Neuronal stem cell (in vitro differentiated cells): Measurements from ENCODE around the gene TMEM236.
A peak's percentile ranks its signal among the peaks of the same experiment; 100 is the strongest.

Experiments
- DNase-seq: peaks from one replicate; pipeline ENCODE4 v3.0.0-alpha.2; 2013; ENCODE audit warnings: low spot score
- H2AFZ ChIP-seq: one replicate; pipeline ENCODE4 v1.6.1; 2013; ENCODE audit warnings: mild to moderate bottlenecking, low read length, inconsistent platforms
- H2AK5ac ChIP-seq: 2 replicates; pipeline ENCODE4 v1.6.1; 2013; ENCODE audit warnings: low read depth, mild to moderate bottlenecking, inconsistent platforms, low read length, moderate library complexity, mixed read lengths
- H2BK120ac ChIP-seq: 2 replicates; pipeline ENCODE4 v1.6.1; 2013; ENCODE audit warnings: low read depth, mild to moderate bottlenecking, inconsistent platforms, low read length, moderate library complexity, mixed read lengths
- H2BK12ac ChIP-seq: one replicate; pipeline ENCODE4 v1.6.1; 2013; ENCODE audit warnings: low read length, inconsistent platforms
- H2BK15ac ChIP-seq: 2 replicates; pipeline ENCODE4 v1.6.1; 2013; ENCODE audit warnings: mild to moderate bottlenecking, low read length, inconsistent platforms, mixed read lengths
- H2BK5ac ChIP-seq: one replicate; pipeline ENCODE4 v1.6.1; 2013; ENCODE audit warnings: inconsistent platforms, mild to moderate bottlenecking, low read length, moderate library complexity
- H3K14ac ChIP-seq: one replicate; pipeline ENCODE4 v1.6.1; 2013; ENCODE audit warnings: low read length, inconsistent platforms
- H3K18ac ChIP-seq: 2 replicates; pipeline ENCODE4 v1.6.1; 2013; ENCODE audit warnings: low read length, inconsistent platforms
- H3K23ac ChIP-seq: 2 replicates; pipeline ENCODE4 v1.6.1; 2013; ENCODE audit warnings: low read depth, mild to moderate bottlenecking, mixed read lengths, low read length, inconsistent platforms; ENCODE audit not compliant: poor library complexity
- H3K27ac ChIP-seq: replicated peaks from 3 replicates; pipeline ENCODE4 v1.5.1; 2013; ENCODE audit warnings: low read length, inconsistent platforms
- H3K27me3 ChIP-seq, 3 experiments: 2 replicates each; pipeline ENCODE4 v1.6.1; 2013; ENCODE audit warnings: low read length in 3 of 3, mild to moderate bottlenecking in 2 of 3, inconsistent platforms in 1 of 3, low read depth in 1 of 3, mixed read lengths in 1 of 3, moderate library complexity in 1 of 3; ENCODE audit not compliant: control insufficient read depth in 3 of 3, insufficient read depth in 3 of 3
- H3K36me3 ChIP-seq, 2 donors: replicated peaks in 1 of 2; 2 replicates each; pipeline ENCODE4 v1.6.1; 2013; ENCODE audit warnings: low read length in 2 of 2; ENCODE audit not compliant: control insufficient read depth in 2 of 2, insufficient read depth in 2 of 2
- H3K4ac ChIP-seq: 2 replicates; pipeline ENCODE4 v1.6.1; 2013; ENCODE audit warnings: inconsistent platforms, mild to moderate bottlenecking, low read length, moderate library complexity
- H3K4me1 ChIP-seq, 2 donors: 1 replicate in 1 of 2; 2 replicates in 1 of 2; pipeline ENCODE4 v1.6.1; 2013; ENCODE audit warnings: low read length in 2 of 2, low read depth in 1 of 2; ENCODE audit not compliant: control insufficient read depth in 2 of 2, insufficient read depth in 1 of 2
- H3K4me2 ChIP-seq: one replicate; pipeline ENCODE4 v1.6.1; 2013; ENCODE audit warnings: mild to moderate bottlenecking, low read length, inconsistent platforms; ENCODE audit not compliant: insufficient read depth, poor library complexity, severe bottlenecking
- H3K4me3 ChIP-seq, 2 donors: 2 replicates each; pipeline ENCODE4 v1.5.1; 2013; ENCODE audit warnings: low read length in 2 of 2, mild to moderate bottlenecking in 2 of 2, inconsistent platforms in 1 of 2, moderate library complexity in 1 of 2
- H3K79me1 ChIP-seq: one replicate; pipeline ENCODE4 v1.6.1; 2013; ENCODE audit warnings: low read depth, mild to moderate bottlenecking, inconsistent platforms, low read length, moderate library complexity
- H3K9ac ChIP-seq: one replicate; pipeline ENCODE4 v1.6.1; 2013; ENCODE audit warnings: mild to moderate bottlenecking, low read depth, low read length, inconsistent platforms; ENCODE audit not compliant: poor library complexity
- H3K9me3 ChIP-seq, 2 donors: replicated peaks in 1 of 2; 2 replicates each; pipeline versions ENCODE3 to v1.6.1; 2013; ENCODE audit warnings: low read length in 2 of 2, mild to moderate bottlenecking in 2 of 2, inconsistent platforms in 1 of 2, low read depth in 1 of 2, mixed read lengths in 1 of 2, moderate library complexity in 1 of 2; ENCODE audit not compliant: control insufficient read depth in 2 of 2, insufficient read depth in 1 of 2
- H4K8ac ChIP-seq: one replicate; pipeline ENCODE4 v1.6.1; 2013; ENCODE audit warnings: low read depth, mild to moderate bottlenecking, inconsistent platforms, low read length, moderate library complexity
- H4K91ac ChIP-seq: one replicate; pipeline ENCODE4 v1.6.1; 2013; ENCODE audit warnings: low read length, low read depth, mild to moderate bottlenecking, inconsistent platforms; ENCODE audit not compliant: poor library complexity
- WGBS, 2 donors: extraction: QIAGEN DNeasy Blood & Tissue Kit; methylation state at CpG; one replicate each; pipeline ENCODE4 v1.1.7; 2013; ENCODE audit warnings: missing lambda C conversion rate in 2 of 2, mixed read lengths in 1 of 2; ENCODE audit not compliant: insufficient read length in 2 of 2, insufficient replicate concordance in 1 of 2; ENCODE audit errors: extremely low coverage in 2 of 2; 5-methylcytosine and 5-hydroxymethylcytosine counted together

The TMEM236 gene

GRCh38 chr10:17790651-17791050 lies 38.6 kb downstream of the TMEM236 start:
- DNase-seq = no peak
- H4K8ac ChIP-seq = no peak overlapping the region
- no CpG with 5 or more reads among the region's 2 CpGs for WGBS, 2 donors

GRCh38 chr10:17792991-17793390 lies 41.0 kb downstream of the TMEM236 start:
- H3K18ac ChIP-seq = no peak overlapping the region
- peaks cover 0 to 2% of the 10 kb centered on the region in 2 donors for H3K9me3 ChIP-seq
- no peak overlapping the region for H2AK5ac ChIP-seq
- H3K14ac ChIP-seq = no peak overlapping the region
- no peaks in the 10 kb centered on the region for H3K4me1 ChIP-seq
- DNase-seq = no peak
- H2BK5ac ChIP-seq = no peak overlapping the region
- H3K4ac ChIP-seq = no peak overlapping the region
- no peak overlapping the region for H2BK15ac ChIP-seq
- H2AFZ ChIP-seq = no peak overlapping the region
- no peak overlapping the region for H3K4me2 ChIP-seq
- no peak overlapping the region for H2BK12ac ChIP-seq
- H3K23ac ChIP-seq = no peak overlapping the region
- H4K91ac ChIP-seq = no peak overlapping the region
- H3K27me3 ChIP-seq = no peaks in the 10 kb centered on the region
- H3K9ac ChIP-seq = no peak overlapping the region
- no peak overlapping the region for H3K4me3 ChIP-seq
- no peaks in the 10 kb centered on the region for H3K79me1 ChIP-seq
- no peaks in the 10 kb centered on the region for H3K36me3 ChIP-seq
- H4K8ac ChIP-seq = no peak overlapping the region
- no peak overlapping the region for H3K27ac ChIP-seq
- no peak overlapping the region for H2BK120ac ChIP-seq

More at GRCh38 chr10:17790651-17791050, 38.6 kb downstream of the TMEM236 start:
- Histone ChIP-seq H3K79me1 (no peaks in the 10 kb centered on the region), H3K4me1 (peaks cover 0 to 2% of the 10 kb centered on the region in 2 donors), H2BK5ac (no peak overlapping the region), H2BK12ac (no peak overlapping the region), H2AFZ (no peak overlapping the region), H3K27me3 (no peaks in the 10 kb centered on the region), H3K18ac (no peak overlapping the region), H3K27ac (no peak overlapping the region), H3K14ac (no peak overlapping the region), H2BK120ac (no peak overlapping the region), H3K4me2 (no peak overlapping the region), H2BK15ac (no peak overlapping the region), H3K9ac (no peak overlapping the region), H2AK5ac (no peak overlapping the region), H3K4ac (no peak overlapping the region), H4K91ac (no peak overlapping the region), H3K36me3 (no peaks in the 10 kb centered on the region), H3K4me3 (no peak overlapping the region), H3K23ac (no peak overlapping the region), H3K9me3 (no peaks in the 10 kb centered on the region)

GRCh38 chr10:17793823-17794644 lies 42.0 kb downstream of the TMEM236 start:
- H3K14ac ChIP-seq = no peak overlapping the region
- no peaks in the 10 kb centered on the region for H3K4me1 ChIP-seq
- H3K18ac ChIP-seq = no peak overlapping the region
- H3K4ac ChIP-seq = no peak overlapping the region
- no peaks in the 10 kb centered on the region for H3K79me1 ChIP-seq
- no peak overlapping the region for H2BK120ac ChIP-seq
- H3K4me3 ChIP-seq = no peak overlapping the region
- no peak overlapping the region for H4K91ac ChIP-seq
- peaks cover 0 to 2% of the 10 kb centered on the region in 2 donors for H3K9me3 ChIP-seq
- no peak overlapping the region for H3K23ac ChIP-seq
- peak overlapping the region; percentile 92 for H4K8ac ChIP-seq
- no peak overlapping the region for H3K27ac ChIP-seq
- WGBS, 2 donors = no CpG with 5 or more reads among the region's 6 CpGs
- no peak overlapping the region for H3K4me2 ChIP-seq
- no peak overlapping the region for H2AFZ ChIP-seq
- H3K36me3 ChIP-seq = no peaks in the 10 kb centered on the region
- no peak overlapping the region for H2BK12ac ChIP-seq
- no peak overlapping the region for H2BK5ac ChIP-seq
- DNase-seq = no peak
- H3K9ac ChIP-seq = no peak overlapping the region
- no peak overlapping the region for H2AK5ac ChIP-seq
- no peaks in the 10 kb centered on the region for H3K27me3 ChIP-seq
- H2BK15ac ChIP-seq = no peak overlapping the region

GRCh38 chr10:17795083-17795482 lies 43.1 kb downstream of the TMEM236 start:
- H3K79me1 ChIP-seq = no peaks in the 10 kb centered on the region
- H2BK12ac ChIP-seq = no peak overlapping the region
- no peak overlapping the region for H2BK5ac ChIP-seq
- H3K4me1 ChIP-seq = no peaks in the 10 kb centered on the region
- no peak for DNase-seq
- 100% methylated on average over 1 of the region's 4 CpGs; no CpG with 5 or more reads in 1 of the 2 donors for WGBS, 2 donors
- no peak overlapping the region for H2BK15ac ChIP-seq
- no peak overlapping the region for H3K23ac ChIP-seq
- no peak overlapping the region for H3K18ac ChIP-seq
- no peaks in the 10 kb centered on the region for H3K27me3 ChIP-seq
- no peak overlapping the region for H3K9ac ChIP-seq
- H2AFZ ChIP-seq = no peak overlapping the region
- no peak overlapping the region for H3K4ac ChIP-seq
- no peak overlapping the region for H2AK5ac ChIP-seq
- H4K8ac ChIP-seq = no peak overlapping the region
- no peaks in the 10 kb centered on the region for H3K36me3 ChIP-seq
- no peak overlapping the region for H2BK120ac ChIP-seq
- no peak overlapping the region for H3K27ac ChIP-seq
- H3K14ac ChIP-seq = no peak overlapping the region
- H3K4me3 ChIP-seq = no peak overlapping the region
- peaks cover 0 to 2% of the 10 kb centered on the region in 2 donors for H3K9me3 ChIP-seq
- no peak overlapping the region for H3K4me2 ChIP-seq
- H4K91ac ChIP-seq = no peak overlapping the region
